ENCODE results near the gene LTBP2. TPM values are rescaled to one million over a fixed set of nuclear protein-coding genes. Genes with fewer than 3 reads are reported as not detected.

The LTBP2 gene
- total RNA-seq, 1 experiment from 2014 or later = not detected

DNA sequence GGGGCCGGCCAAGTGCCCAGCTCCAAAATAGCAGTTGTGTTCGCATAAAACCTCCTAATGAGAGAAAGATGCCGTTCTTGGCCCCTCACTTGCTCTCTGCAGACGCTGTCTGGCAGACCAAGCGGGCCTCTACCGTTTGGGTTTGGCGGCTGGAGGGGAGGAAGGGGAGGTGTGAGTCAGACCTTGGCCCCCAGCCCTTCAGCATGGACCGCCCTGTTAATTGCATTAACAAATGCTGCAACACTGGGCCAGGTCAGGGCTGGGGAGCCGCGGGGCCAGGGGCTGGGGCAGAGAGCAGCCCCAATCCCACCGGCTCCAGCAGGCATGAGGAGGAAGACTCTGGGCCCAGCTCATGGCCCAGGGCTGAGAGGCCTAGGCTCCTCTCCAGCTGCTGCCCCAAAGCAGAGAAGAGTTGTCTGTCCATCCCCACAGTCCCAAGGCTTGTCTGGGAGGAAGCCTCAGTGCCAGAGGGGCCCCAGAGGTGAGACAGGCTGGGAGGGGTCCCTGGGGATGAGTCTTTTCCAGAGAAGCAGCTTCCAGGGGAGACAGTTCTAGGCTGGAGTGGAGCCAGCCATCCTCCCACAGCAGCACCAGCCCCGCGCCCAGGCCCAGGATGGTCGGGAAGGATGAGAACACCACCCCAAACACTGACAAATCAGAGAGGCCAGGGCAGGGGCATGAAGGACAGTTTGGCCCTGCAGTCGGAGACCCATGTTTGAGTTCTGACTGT is 16.9 kb downstream of the LTBP2 start:
- no peak overlapping the region for H2AFZ ChIP-seq (ENCODE audit: low read length)
- no peak overlapping the region for H3K4me3 ChIP-seq (ENCODE audit: low read length)
- no peaks in the 10 kb centered on the region for H4K20me1 ChIP-seq (ENCODE audit: insufficient read depth, low read depth, low read length)
- no peaks in the 10 kb centered on the region for H3K36me3 ChIP-seq (ENCODE audit: insufficient read depth, low read length)
- no peaks in the 10 kb centered on the region for H3K27me3 ChIP-seq (ENCODE audit: low read length)
- H3K79me2 ChIP-seq (ENCODE audit: low read length) = no peaks in the 10 kb centered on the region
- H3K27ac ChIP-seq (ENCODE audit: low read length) = no peak overlapping the region
- H3K4me2 ChIP-seq (ENCODE audit: low read depth, low read length, poor library complexity, severe bottlenecking) = no peak overlapping the region
- no peak for DNase-seq
- H3K9me3 ChIP-seq (ENCODE audit: low read length) = no peaks in the 10 kb centered on the region
- H3K9me2 ChIP-seq (replicated peaks; ENCODE audit: insufficient read depth, low read length) = no peaks in the 10 kb centered on the region
- H3K9ac ChIP-seq (ENCODE audit: low read length) = no peak overlapping the region
- H3K4me1 ChIP-seq (ENCODE audit: low read length) = peaks cover 5% of the 10 kb centered on the region; the same call in 1 of the 2 replicates

DNA sequence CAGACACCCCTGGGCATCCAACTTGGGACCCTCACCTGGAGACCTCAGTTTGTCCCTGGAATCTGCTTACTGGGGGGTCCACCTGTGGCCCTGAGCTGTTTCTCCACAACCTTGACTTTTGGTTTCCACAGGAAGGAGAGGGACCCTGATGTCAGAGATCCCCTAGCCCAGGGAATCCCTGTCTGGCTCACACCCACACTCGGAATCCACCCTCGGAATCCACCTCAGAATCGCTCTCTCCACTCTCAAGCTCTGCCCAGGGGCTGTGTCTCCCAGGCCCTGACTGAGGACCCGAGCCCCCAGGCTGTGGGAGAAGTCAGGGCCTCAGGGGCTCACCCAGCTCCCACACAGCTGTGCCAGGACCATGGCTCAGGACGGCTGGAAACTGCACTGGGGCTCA is 17.4 kb downstream of the LTBP2 start:
- no peaks in the 10 kb centered on the region for H3K9me2 ChIP-seq (replicated peaks; ENCODE audit: insufficient read depth, low read length)
- H3K9ac ChIP-seq (ENCODE audit: low read length) = no peak overlapping the region
- no peaks in the 10 kb centered on the region for H4K20me1 ChIP-seq (ENCODE audit: insufficient read depth, low read depth, low read length)
- no peak for DNase-seq
- no peaks in the 10 kb centered on the region for H3K79me2 ChIP-seq (ENCODE audit: low read length)
- no peaks in the 10 kb centered on the region for H3K27me3 ChIP-seq (ENCODE audit: low read length)
- no peaks in the 10 kb centered on the region for H3K9me3 ChIP-seq (ENCODE audit: low read length)
- H3K4me3 ChIP-seq (ENCODE audit: low read length) = no peak overlapping the region
- peaks cover 5% of the 10 kb centered on the region; the same call in 1 of the 2 replicates for H3K4me1 ChIP-seq (ENCODE audit: low read length)
- no peaks in the 10 kb centered on the region for H3K36me3 ChIP-seq (ENCODE audit: insufficient read depth, low read length)
- H2AFZ ChIP-seq (ENCODE audit: low read length) = no peak overlapping the region
- H3K4me2 ChIP-seq (ENCODE audit: low read depth, low read length, poor library complexity, severe bottlenecking) = no peak overlapping the region
- no peak overlapping the region for H3K27ac ChIP-seq (ENCODE audit: low read length)

DNA sequence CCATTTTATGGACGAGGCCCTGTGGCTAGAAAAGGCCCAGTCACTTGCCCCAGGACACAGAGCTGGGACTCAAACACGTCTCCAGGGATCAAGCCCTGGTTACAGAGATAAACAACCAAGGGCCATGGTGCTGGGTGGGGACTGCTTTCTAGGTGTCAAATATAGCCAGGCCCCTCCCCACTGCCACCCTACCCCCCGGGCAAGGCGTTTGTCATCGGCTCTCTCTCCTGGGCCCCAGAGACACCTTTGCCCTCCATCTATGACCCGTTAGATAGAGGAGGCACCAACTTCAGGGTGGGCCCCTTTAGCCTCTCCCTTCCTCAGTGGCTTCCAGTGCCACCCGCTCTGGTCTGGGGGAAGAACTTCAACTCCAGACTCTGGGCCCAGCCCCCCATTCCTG is 18.0 kb downstream of the LTBP2 start:
- no peaks in the 10 kb centered on the region for H3K9me2 ChIP-seq (replicated peaks; ENCODE audit: insufficient read depth, low read length)
- H3K79me2 ChIP-seq (ENCODE audit: low read length) = no peaks in the 10 kb centered on the region
- no peaks in the 10 kb centered on the region for H3K27me3 ChIP-seq (ENCODE audit: low read length)
- no peaks in the 10 kb centered on the region for H3K9me3 ChIP-seq (ENCODE audit: low read length)
- no peak overlapping the region for H2AFZ ChIP-seq (ENCODE audit: low read length)
- no peak overlapping the region for H3K9ac ChIP-seq (ENCODE audit: low read length)
- DNase-seq = no peak
- no peak overlapping the region for H3K27ac ChIP-seq (ENCODE audit: low read length)
- no peak overlapping the region for H3K4me2 ChIP-seq (ENCODE audit: low read depth, low read length, poor library complexity, severe bottlenecking)
- H3K36me3 ChIP-seq (ENCODE audit: insufficient read depth, low read length) = no peaks in the 10 kb centered on the region
- no peaks in the 10 kb centered on the region for H4K20me1 ChIP-seq (ENCODE audit: insufficient read depth, low read depth, low read length)
- H3K4me3 ChIP-seq (ENCODE audit: low read length) = no peak overlapping the region
- H3K4me1 ChIP-seq (ENCODE audit: low read length) = peaks cover 5% of the 10 kb centered on the region; the same call in 1 of the 2 replicates

DNA sequence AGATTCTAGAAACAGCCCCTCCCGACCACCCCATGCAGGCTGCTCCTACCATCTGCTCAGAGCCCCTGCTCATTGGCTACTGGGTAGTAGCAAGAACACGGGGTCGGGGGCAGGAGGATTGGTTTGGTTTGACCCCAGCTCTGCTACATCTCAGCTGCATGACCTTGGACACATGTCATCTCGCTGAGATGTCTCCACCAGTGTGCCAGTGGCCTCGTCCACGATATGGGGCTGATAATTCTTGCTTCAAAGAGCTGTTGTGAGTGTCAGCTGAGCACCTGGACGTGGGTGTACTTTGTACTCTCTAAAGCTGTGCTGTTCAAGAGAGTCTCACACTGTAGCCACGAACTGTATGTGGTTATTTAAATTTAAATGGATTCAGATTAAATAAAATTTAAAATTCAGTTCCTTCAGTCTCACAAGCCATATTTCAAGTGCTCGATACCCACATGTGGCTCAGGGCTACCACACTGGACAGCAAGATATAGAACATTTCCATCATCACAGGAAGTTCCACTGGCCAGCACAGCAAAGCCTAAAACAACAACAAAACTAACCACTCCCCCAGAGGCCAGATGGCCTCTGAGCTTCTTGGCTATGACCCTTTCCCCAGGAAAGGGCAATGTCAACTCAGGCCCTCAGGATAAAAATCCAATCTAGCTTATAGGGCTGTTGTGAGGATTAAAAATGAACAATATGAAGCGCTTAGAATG is 18.6 kb downstream of the LTBP2 start:
- no peaks in the 10 kb centered on the region for H3K79me2 ChIP-seq (ENCODE audit: low read length)
- H2AFZ ChIP-seq (ENCODE audit: low read length) = no peak overlapping the region
- H3K27ac ChIP-seq (ENCODE audit: low read length) = no peak overlapping the region
- no peaks in the 10 kb centered on the region for H3K9me3 ChIP-seq (ENCODE audit: low read length)
- H3K36me3 ChIP-seq (ENCODE audit: insufficient read depth, low read length) = no peaks in the 10 kb centered on the region
- peaks cover 5% of the 10 kb centered on the region; the same call in 1 of the 2 replicates for H3K4me1 ChIP-seq (ENCODE audit: low read length)
- H3K9me2 ChIP-seq (replicated peaks; ENCODE audit: insufficient read depth, low read length) = no peaks in the 10 kb centered on the region
- no peaks in the 10 kb centered on the region for H3K27me3 ChIP-seq (ENCODE audit: low read length)
- no peak overlapping the region for H3K9ac ChIP-seq (ENCODE audit: low read length)
- no peak overlapping the region for H3K4me3 ChIP-seq (ENCODE audit: low read length)
- DNase-seq = no peak
- no peaks in the 10 kb centered on the region for H4K20me1 ChIP-seq (ENCODE audit: insufficient read depth, low read depth, low read length)
- H3K4me2 ChIP-seq (ENCODE audit: low read depth, low read length, poor library complexity, severe bottlenecking) = no peak overlapping the region

- Histone ChIP-seq H3K9ac (ENCODE audit: low read length) (no peak overlapping the region), H3K36me3 (ENCODE audit: insufficient read depth, low read length) (no peaks in the 10 kb centered on the region), H3K27ac (ENCODE audit: low read length) (no peak overlapping the region), H2AFZ (ENCODE audit: low read length) (no peak overlapping the region), H3K4me2 (ENCODE audit: low read depth, low read length, poor library complexity, severe bottlenecking) (no peak overlapping the region), H3K4me1 (ENCODE audit: low read length) (peaks cover 5% of the 10 kb centered on the region; the same call in 1 of the 2 replicates), H3K4me3 (ENCODE audit: low read length) (no peak overlapping the region), H3K27me3 (ENCODE audit: low read length) (no peaks in the 10 kb centered on the region), H3K9me3 (ENCODE audit: low read length) (no peaks in the 10 kb centered on the region), H4K20me1 (ENCODE audit: insufficient read depth, low read depth, low read length) (no peaks in the 10 kb centered on the region), H3K9me2 (replicated peaks; ENCODE audit: insufficient read depth, low read length) (no peaks in the 10 kb centered on the region), H3K79me2 (ENCODE audit: low read length) (no peaks in the 10 kb centered on the region)
- no peak for DNase-seq
Measured at GRCh38 chr14:74592476-74593201, 19.4 kb downstream of the LTBP2 start.

DNA sequence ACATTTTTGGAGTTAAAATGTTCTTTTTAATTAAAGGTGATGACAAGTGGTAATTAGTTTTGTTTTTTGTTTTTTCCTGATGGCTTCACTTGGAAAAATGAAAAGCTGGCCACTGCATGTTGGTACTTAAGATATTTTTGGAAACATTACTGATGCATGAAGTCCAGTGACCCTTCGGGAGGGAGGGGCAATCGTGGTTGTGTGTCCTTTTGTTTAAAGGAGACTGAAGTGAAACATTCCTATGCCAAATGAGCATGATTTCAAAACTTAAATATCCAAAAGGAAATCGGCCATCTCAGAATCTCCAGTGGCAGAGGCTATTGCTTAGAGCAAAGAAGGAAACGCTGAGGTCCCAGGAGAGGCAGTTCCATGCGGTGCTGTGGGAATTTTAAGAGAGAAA is 20.1 kb downstream of the LTBP2 start:
- H3K9ac ChIP-seq (ENCODE audit: low read length) = no peak overlapping the region
- H3K4me1 ChIP-seq (ENCODE audit: low read length) = peaks cover 5% of the 10 kb centered on the region; the same call in 1 of the 2 replicates
- H3K27ac ChIP-seq (ENCODE audit: low read length) = no peak overlapping the region
- no peak overlapping the region for H3K4me3 ChIP-seq (ENCODE audit: low read length)
- H3K79me2 ChIP-seq (ENCODE audit: low read length) = no peaks in the 10 kb centered on the region
- H3K4me2 ChIP-seq (ENCODE audit: low read depth, low read length, poor library complexity, severe bottlenecking) = no peak overlapping the region
- H2AFZ ChIP-seq (ENCODE audit: low read length) = no peak overlapping the region
- H3K9me2 ChIP-seq (replicated peaks; ENCODE audit: insufficient read depth, low read length) = no peaks in the 10 kb centered on the region
- H4K20me1 ChIP-seq (ENCODE audit: insufficient read depth, low read depth, low read length) = no peaks in the 10 kb centered on the region
- H3K36me3 ChIP-seq (ENCODE audit: insufficient read depth, low read length) = no peaks in the 10 kb centered on the region
- no peaks in the 10 kb centered on the region for H3K9me3 ChIP-seq (ENCODE audit: low read length)
- no peaks in the 10 kb centered on the region for H3K27me3 ChIP-seq (ENCODE audit: low read length)
- no peak for DNase-seq

- Histone ChIP-seq H2AFZ (ENCODE audit: low read length) (no peak overlapping the region), H3K9me2 (replicated peaks; ENCODE audit: insufficient read depth, low read length) (no peaks in the 10 kb centered on the region), H3K4me1 (ENCODE audit: low read length) (peaks cover 5% of the 10 kb centered on the region; the same call in 1 of the 2 replicates), H3K4me3 (ENCODE audit: low read length) (no peak overlapping the region), H3K79me2 (ENCODE audit: low read length) (no peaks in the 10 kb centered on the region), H3K27ac (ENCODE audit: low read length) (no peak overlapping the region), H3K9ac (ENCODE audit: low read length) (no peak overlapping the region), H3K9me3 (ENCODE audit: low read length) (no peaks in the 10 kb centered on the region), H3K4me2 (ENCODE audit: low read depth, low read length, poor library complexity, severe bottlenecking) (no peak overlapping the region), H3K27me3 (ENCODE audit: low read length) (no peaks in the 10 kb centered on the region), H3K36me3 (ENCODE audit: insufficient read depth, low read length) (no peaks in the 10 kb centered on the region), H4K20me1 (ENCODE audit: insufficient read depth, low read depth, low read length) (no peaks in the 10 kb centered on the region)
- no peak for DNase-seq
Measured at GRCh38 chr14:74591394-74591793, 20.6 kb downstream of the LTBP2 start.

DNA sequence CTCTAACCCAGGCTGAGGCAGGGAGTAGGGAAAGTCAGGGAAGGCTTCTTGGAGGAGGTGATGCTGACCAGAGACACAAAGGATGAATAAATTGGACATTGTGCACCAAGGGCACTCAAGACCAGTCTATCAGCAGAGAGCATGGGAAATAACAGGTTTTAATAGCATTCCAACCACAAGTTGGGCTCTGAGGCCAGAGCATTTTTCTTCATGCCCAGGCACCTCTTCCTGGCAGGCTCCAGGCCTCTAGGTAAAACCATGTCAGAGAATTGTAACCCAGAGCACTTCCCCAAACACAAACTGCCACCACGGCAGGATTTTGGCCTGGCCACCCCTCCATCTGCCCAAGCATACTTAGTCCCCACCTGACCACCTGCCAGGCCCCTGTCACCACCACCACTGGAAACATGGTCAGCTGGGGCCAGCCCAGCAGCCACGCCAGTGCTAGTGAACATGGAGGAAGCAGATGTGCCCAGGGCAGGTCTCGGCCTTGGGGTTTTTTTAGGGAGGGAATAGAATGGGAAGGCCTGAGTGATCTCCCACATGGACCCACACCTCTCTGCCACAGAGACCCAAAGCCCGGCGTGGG is 22.7 kb downstream of the LTBP2 start:
- H3K27ac ChIP-seq (ENCODE audit: low read length) = no peak overlapping the region
- no peaks in the 10 kb centered on the region for H4K20me1 ChIP-seq (ENCODE audit: insufficient read depth, low read depth, low read length)
- H3K4me3 ChIP-seq (ENCODE audit: low read length) = no peak overlapping the region
- H3K9me2 ChIP-seq (replicated peaks; ENCODE audit: insufficient read depth, low read length) = no peaks in the 10 kb centered on the region
- H2AFZ ChIP-seq (ENCODE audit: low read length) = no peak overlapping the region
- no peaks in the 10 kb centered on the region for H3K79me2 ChIP-seq (ENCODE audit: low read length)
- no peak overlapping the region for H3K9ac ChIP-seq (ENCODE audit: low read length)
- no peak for DNase-seq
- no peaks in the 10 kb centered on the region for H3K27me3 ChIP-seq (ENCODE audit: low read length)
- H3K36me3 ChIP-seq (ENCODE audit: insufficient read depth, low read length) = no peaks in the 10 kb centered on the region
- H3K9me3 ChIP-seq (ENCODE audit: low read length) = no peaks in the 10 kb centered on the region
- no peak overlapping the region for H3K4me2 ChIP-seq (ENCODE audit: low read depth, low read length, poor library complexity, severe bottlenecking)
- peaks cover 5% of the 10 kb centered on the region; the same call in 1 of the 2 replicates for H3K4me1 ChIP-seq (ENCODE audit: low read length)
